Measurements from ENCODE around the gene SLC2A13.
A peak's percentile ranks its signal among the peaks of the same experiment; 100 is the strongest.

SLC2A13 gene

DNA sequence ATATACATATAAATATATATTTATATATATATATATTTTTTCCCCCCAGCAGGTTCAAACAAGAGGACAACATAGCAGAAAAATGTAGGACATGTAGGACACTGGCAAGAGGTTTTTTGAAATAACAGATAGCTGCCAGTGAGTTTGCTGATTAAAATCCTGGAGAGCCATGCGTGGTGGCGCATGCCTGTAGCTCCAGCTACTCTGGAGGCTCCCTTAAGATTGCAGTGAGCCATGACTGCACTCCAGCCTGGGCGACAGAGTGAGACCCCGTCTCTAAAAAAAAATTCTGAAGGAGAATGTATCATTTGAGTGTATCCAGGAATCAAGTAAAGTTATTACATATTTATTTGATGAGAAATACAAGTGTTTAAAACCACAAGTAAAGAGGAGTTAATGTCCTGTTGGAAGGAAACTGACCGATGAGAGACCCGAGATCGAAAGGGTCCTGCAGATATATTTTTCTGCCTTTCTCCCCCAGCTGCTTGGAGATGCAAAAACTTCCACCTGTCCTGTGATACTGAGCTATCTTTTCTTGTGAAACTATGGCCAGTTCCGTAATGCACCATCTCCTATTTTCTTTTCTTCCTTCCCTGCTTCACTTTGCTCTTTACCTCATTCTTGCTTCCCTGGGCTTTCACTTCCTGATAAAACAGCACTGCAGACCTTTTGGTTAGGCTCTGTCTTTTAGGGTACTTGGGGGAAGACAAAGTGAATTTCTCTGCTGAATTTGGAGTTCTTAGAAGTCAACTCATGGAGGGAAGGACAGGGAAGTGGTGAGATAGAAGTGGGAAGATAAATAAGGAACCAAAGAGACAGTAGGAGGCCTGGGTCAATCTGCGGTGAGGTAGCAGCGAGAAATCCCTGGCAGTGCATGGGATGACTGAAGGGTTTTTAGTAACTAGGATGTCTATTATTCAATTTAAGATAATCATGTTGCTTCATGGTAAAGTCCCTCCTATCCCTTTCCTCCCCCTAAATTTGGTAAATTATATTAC lies 41.2 kb upstream of the SLC2A13 start:
- peak; percentile 24 for DNase-seq (ENCODE audit: low read depth)

DNA sequence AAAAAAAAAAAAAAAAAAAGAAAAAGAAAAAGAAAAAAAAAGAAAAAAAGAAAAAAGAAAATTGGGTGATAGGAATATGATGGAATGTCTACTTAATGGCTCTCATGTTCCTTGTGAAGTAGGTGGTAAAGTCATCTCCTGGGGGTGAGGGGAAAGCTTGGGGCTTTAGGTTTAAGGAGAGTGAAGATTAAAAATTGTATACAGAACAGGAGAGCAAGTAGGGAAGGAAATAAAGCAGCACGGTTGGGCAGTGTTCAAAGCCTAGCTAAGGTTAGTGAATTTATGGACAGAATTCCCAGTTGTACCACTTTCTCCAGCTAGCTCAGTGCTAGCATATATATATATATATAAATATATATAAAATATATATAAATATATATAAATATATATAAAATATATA lies 40.0 kb upstream of the SLC2A13 start:
- TF ChIP-seq POLR2A (IDR thresholded peaks at IDR 0.05; ENCODE audit: extremely low read depth, insufficient read length) (no peak), MYC (IDR thresholded peaks at IDR 0.05; ENCODE audit: low read depth, low read length) (no peak)
- TF ChIP-seq, protein P1, sequence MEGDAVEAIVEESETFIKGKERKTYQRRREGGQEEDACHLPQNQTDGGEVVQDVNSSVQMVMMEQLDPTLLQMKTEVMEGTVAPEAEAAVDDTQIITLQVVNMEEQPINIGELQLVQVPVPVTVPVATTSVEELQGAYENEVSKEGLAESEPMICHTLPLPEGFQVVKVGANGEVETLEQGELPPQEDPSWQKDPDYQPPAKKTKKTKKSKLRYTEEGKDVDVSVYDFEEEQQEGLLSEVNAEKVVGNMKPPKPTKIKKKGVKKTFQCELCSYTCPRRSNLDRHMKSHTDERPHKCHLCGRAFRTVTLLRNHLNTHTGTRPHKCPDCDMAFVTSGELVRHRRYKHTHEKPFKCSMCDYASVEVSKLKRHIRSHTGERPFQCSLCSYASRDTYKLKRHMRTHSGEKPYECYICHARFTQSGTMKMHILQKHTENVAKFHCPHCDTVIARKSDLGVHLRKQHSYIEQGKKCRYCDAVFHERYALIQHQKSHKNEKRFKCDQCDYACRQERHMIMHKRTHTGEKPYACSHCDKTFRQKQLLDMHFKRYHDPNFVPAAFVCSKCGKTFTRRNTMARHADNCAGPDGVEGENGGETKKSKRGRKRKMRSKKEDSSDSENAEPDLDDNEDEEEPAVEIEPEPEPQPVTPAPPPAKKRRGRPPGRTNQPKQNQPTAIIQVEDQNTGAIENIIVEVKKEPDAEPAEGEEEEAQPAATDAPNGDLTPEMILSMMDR (IDR thresholded peaks at IDR 0.05; ENCODE audit: low read depth, low read length), result no peak
- TF ChIP-seq, protein P2, sequence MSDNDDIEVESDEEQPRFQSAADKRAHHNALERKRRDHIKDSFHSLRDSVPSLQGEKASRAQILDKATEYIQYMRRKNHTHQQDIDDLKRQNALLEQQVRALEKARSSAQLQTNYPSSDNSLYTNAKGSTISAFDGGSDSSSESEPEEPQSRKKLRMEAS (IDR thresholded peaks at IDR 0.05; ENCODE audit: low read depth, low read length), result no peak
- DNase-seq (ENCODE audit: low read depth), result peak; percentile 37

More for the DNA sequence above, 41.2 kb upstream of the SLC2A13 start:
- TF ChIP-seq, protein P1 (IDR thresholded peaks at IDR 0.05; ENCODE audit: low read depth, low read length), result no peak
- no peak overlapping the region for H3K4me3 ChIP-seq (ENCODE audit: low read depth, low read length)

DNA sequence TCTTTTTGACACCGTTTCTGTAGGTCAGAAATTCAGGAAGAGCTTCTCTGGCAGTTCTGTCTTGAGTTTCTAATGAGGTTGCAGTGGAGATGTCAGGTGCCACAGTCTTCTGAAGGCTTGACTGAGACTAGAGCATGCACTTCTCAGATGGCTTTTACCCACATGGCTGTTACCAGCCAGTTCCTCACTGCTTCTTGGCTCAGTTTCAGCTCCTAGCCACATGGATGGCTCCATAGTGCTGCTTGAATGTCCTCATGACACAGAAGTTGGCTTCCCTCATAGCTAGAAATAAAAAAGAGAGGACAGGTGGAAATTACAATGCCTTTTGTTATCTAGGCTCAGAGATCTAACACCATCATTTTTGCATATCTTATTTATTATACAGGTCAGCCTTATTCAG lies 38.1 kb upstream of the SLC2A13 start:
- H3K4me3 ChIP-seq (ENCODE audit: low read depth, low read length), result no peak overlapping the region
- peak; percentile 30 for DNase-seq (ENCODE audit: low read depth)
- TF ChIP-seq, protein P1 (IDR thresholded peaks at IDR 0.05; ENCODE audit: low read depth, low read length), result no peak
- TF ChIP-seq MYC (IDR thresholded peaks at IDR 0.05; ENCODE audit: low read depth, low read length) (no peak), POLR2A (IDR thresholded peaks at IDR 0.05; ENCODE audit: extremely low read depth, insufficient read length) (no peak)
- TF ChIP-seq, protein P2 (IDR thresholded peaks at IDR 0.05; ENCODE audit: low read depth, low read length), result no peak; the same call in 1 of the 2 replicates

More for the DNA sequence above, 40.0 kb upstream of the SLC2A13 start:
- no peak overlapping the region for H3K4me3 ChIP-seq (ENCODE audit: low read depth, low read length)

DNA sequence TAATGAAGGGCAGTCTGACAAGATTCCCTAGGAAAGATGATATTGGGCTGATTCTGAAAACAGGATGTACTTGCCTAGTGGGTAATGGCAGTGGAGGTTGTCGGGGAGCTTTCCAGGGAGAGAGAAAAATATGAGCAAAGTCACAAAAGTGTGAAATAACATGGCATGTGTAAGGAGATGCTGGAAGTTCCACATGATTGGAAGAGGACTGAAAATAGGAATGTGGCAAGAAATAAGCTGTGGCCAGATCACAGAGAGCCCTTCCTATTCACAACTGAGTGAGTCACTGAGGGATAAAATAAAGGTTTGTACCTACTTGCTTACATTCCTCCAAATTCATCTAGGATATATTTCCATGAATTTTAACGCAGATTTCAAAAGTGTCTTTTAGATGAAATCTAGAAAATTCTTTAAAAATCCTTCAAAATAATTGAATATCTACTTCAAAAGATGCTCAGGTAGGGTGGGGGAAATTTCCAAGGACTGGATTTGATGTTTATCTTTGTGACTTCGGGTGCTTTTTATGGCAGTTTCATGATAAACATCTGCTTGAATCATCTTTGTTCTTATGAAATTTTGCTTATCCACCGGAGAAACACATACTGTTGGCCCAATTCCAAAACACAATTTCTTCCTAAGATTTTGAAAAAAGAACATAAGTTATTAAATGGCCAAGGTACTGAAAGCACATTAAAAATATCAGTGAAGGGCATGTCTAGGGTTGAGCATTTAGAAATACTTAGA lies 36.3 kb upstream of the SLC2A13 start:
- no peak overlapping the region for H3K4me3 ChIP-seq (ENCODE audit: low read depth, low read length)
- TF ChIP-seq MYC (IDR thresholded peaks at IDR 0.05; ENCODE audit: low read depth, low read length), result no peak
- TF ChIP-seq, protein P1 (IDR thresholded peaks at IDR 0.05; ENCODE audit: low read depth, low read length), result no peak
- TF ChIP-seq POLR2A (IDR thresholded peaks at IDR 0.05; ENCODE audit: extremely low read depth, insufficient read length), result no peak
- TF ChIP-seq, protein P2 (IDR thresholded peaks at IDR 0.05; ENCODE audit: low read depth, low read length), result no peak
- no peak for DNase-seq (ENCODE audit: low read depth)

DNA sequence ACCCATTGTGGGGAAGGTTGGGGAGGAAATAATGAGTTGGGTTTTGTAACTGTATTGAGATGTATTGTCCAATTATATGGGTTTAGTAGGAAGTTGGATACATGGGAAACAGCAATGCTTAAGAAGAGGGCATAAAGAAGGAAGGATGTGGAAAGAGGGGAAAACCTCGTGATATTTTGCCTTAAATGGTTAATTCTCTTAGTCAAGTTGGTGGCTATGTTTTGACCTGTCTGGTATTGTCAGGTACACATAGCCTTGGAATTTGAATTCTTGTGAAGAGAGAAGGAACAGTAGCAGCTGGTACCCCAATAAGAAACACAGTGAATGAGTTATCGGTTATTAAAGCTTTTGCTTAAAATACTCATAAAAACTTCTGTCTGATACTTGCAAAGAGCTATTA lies 32.6 kb upstream of the SLC2A13 start:
- no peak overlapping the region for H3K4me3 ChIP-seq (ENCODE audit: low read depth, low read length)
- TF ChIP-seq, protein P2 (IDR thresholded peaks at IDR 0.05; ENCODE audit: low read depth, low read length), result no peak
- no peak for TF ChIP-seq POLR2A (IDR thresholded peaks at IDR 0.05; ENCODE audit: extremely low read depth, insufficient read length)
- DNase-seq (ENCODE audit: low read depth), result no peak

DNA sequence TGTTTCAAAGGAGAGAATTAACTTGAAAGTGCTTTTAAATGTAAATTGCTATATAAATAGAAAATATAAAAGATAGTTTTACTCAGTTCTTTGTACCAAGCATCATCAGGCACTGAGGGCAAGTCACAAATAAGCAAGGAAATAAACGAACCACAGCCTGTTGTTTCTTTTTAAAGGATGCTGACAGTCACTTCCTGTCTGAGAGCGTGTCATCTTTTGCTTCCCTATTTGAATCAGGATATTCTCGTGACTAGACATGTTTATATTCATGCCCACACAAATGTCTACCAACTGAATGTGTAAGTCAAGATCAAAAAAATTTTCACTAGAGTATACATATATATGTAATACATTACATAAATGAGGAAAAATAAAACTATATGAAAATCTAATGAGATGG lies 31.4 kb upstream of the SLC2A13 start:
- DNase-seq (ENCODE audit: low read depth), result peak; percentile 59
- TF ChIP-seq POLR2A (IDR thresholded peaks at IDR 0.05; ENCODE audit: extremely low read depth, insufficient read length) (no peak), MYC (IDR thresholded peaks at IDR 0.05; ENCODE audit: low read depth, low read length) (no peak; the same call in 1 of the 2 replicates)
- TF ChIP-seq, protein P1 (IDR thresholded peaks at IDR 0.05; ENCODE audit: low read depth, low read length), result no peak
- TF ChIP-seq, protein P2 (IDR thresholded peaks at IDR 0.05; ENCODE audit: low read depth, low read length), result no peak
- no peak overlapping the region for H3K4me3 ChIP-seq (ENCODE audit: low read depth, low read length)

All from NB4 (cell line).